Effector CD4-positive, alpha-beta T cell (primary cell): Measurements from ENCODE around the gene RAD21L1.

Experiments used
- DNase-seq: peaks from one replicate; pipeline ENCODE4 v3.0.0-alpha.2; 2020

Gene RAD21L1

GRCh38 chr20:1274485-1275311, 48.9 kb downstream of the RAD21L1 start:
- DNase-seq = no peak

DNA sequence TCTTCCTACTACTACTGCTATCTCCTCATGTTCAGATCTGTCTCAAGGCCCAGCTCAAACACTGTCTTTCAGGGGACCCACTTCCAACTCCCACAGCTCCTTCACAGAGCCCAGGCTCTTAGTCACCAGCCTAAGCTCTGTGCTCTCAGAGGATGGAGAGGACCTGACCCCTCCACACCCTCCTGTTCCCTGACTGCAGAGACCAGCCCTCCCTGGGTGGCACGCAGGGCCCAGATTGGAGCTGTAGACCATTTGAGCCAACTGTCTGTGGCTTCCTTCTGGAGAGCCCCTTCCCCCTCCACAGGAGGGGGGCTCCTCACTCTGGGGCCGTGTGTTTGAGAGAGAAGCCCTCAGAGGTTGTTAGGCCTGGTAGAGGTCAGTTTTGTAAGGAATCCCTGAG, 50.1 kb downstream of the RAD21L1 start:
- DNase-seq = no peak

- DNase-seq = no peak
Observed at GRCh38 chr20:1277529-1278322, 51.9 kb downstream of the RAD21L1 start.

- DNase-seq = no peak
Observed at GRCh38 chr20:1278993-1279392, 53.1 kb downstream of the RAD21L1 start.

DNA sequence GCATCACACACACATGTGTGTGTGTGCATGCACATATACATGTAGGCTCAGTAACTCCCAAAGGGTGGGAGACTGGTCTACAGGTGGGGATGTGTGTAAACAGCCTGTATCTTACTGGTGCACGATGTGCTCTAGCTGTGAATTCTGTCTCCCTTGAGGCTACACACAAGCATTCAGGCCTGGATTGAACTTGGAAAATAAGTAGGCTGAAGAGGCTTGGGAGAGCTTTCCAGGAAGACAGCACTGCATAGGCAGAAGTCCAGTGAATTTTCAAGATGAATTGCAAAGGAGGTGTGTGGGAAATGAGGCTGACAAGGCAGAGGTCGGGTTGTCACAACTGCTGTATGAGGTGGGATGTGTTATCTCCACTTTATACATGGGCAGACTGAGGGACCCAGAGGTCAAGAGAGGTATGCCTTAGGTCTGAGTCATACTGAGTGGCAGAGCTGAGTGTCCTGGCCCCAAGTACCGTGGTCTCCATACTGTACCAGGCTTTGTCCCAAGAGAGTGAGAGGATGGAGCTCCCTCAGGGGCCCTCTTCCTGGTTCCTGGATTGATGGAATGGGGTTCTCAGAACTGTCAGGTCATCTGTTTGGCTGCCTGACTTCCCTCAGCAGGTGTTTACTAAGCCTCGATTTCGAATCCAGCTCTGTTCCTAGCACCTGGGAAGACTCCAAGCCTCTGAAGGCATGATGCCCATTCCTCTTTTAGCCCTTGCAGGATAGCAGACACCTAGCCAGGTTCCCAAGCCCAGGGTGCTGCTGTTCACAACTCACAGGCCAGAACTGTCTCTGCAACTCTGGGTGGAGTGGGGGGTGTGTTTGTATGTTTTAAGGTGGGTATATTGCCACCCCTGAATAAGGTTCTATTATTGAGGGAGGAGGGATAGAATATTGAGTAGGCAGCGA, 54.6 kb downstream of the RAD21L1 start:
- DNase-seq = no peak

DNA sequence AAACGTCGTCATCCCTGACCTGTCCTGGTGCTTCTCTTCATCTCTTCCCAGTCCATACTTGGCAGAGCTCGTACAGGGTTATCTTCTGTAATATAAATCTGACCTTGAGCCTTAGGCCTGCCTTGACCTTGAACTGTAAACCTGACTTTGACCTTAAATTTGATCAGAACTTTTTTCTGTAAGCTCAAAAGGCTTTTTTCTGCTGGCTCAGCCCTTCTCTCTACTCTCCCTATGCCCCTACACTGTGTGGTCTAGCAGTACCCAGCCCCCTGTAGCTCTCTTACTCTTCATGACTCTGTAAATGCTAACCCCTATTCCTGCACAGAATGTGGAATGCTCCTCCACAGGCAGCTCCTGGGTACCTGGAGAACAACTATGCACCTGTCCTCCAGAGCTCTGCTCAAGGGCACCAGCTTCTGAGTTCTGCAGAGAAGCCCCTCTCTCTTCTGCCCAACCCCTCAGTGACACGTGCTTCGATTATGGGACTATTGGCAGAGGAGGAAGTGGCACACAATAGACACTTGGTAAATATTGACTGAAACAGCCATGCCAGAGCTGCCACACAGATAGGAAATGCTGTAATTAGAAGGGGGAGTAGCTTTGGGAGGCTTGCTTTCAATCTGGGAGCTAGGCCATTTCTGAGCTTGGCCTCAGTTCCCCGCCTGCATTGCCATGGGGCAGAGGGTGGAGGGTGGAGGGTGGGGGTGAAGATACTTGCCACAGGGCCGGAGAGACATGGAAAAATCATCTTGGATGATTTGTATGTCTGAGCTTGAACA, 55.6 kb downstream of the RAD21L1 start:
- no peak for DNase-seq

- DNase-seq = no peak
Observed at GRCh38 chr20:1282966-1283365, 57.1 kb downstream of the RAD21L1 start.

GRCh38 chr20:1283522-1284510, 58.0 kb downstream of the RAD21L1 start:
- no peak for DNase-seq

DNA sequence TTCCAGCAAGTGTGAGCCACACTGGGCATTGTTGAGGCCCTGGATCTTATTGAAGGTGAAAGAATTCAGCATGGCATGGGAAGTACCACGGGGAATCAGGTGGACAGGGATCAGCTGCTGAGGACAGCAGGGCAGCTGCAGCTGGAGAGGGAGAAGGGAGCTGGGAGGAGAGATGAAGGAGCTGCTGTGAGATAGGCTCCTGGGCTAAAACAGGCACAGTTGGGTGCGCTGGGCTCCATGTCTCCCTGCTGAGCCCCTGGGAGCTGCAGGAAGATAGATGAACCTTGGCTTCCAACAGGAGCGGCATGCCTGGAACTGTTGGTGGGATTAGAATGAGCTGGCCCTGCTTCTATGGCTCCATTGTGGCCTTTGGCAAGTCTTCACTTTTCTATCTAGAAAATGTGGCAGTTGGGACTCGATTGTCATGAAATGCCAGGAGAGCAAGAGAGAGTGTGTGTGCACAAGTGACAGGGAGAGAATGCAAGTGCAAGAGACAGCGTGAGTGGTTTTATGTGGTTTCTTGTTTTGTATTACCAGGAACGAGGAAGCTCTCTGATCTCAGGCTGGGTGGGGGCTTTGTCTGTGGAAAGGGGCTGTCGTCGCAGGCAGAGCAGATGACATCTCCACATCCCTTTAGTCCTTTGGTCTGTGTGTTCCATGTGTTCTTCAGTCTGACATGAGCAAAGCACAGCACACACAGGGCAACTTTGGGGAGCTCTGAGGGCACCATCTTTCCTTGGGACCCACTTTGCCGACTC, 60.6 kb downstream of the RAD21L1 start:
- no peak for DNase-seq

- DNase-seq = no peak
Observed at GRCh38 chr20:1287306-1287705, 61.5 kb downstream of the RAD21L1 start.

GRCh38 chr20:1287787-1288569, 62.1 kb downstream of the RAD21L1 start:
- DNase-seq = no peak

DNA sequence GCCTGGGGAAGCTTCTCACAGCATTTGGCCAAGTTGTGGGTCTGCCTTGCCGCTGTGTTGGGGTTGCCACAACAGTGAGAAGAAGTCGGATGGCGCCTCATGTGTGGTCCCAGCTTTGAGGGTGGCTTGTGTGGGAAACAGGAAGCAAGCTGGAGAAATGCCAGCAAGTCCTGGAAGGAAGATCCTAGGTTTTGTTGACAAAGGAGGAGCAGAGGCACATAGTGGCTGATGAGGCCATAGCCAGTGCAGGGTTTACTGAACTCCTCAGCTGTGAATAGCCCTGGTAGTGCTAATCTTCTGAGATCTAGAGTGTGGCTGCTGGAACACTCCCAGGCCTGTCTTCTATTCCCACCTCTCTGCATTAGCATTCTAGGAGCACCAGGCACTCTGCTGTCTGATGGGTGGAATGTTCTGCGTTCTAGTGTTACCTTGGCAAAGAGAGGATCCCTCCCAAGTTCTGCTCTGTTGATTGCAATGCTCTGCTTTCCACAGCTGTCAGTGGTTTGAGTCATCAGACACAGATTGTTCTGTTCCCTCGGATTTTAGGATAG, 65.4 kb downstream of the RAD21L1 start:
- DNase-seq = no peak

GRCh38 chr20:1292620-1293019, 66.8 kb downstream of the RAD21L1 start:
- DNase-seq = no peak

GRCh38 chr20:1293641-1294379, 68.0 kb downstream of the RAD21L1 start:
- no peak for DNase-seq

DNA sequence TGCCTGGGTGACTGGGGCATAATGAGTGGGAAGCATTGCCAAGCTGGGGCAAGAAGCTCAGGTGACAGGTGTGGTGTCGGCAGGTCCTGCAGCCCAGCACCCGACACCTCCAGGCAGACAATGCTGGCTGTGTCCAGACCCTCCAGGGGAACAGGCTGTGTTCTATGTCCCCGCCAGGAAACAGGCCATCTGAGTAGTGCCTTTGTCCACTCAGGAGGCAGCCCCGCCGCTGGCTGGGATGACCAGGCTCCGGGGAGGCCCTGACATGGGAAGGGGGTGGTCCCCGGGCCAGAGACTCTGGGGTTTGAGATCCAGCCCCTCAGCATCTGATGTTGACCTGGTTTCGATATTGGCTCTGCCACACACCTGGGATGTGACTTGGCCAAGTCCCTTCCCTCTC, 68.7 kb downstream of the RAD21L1 start:
- DNase-seq = no peak

DNA sequence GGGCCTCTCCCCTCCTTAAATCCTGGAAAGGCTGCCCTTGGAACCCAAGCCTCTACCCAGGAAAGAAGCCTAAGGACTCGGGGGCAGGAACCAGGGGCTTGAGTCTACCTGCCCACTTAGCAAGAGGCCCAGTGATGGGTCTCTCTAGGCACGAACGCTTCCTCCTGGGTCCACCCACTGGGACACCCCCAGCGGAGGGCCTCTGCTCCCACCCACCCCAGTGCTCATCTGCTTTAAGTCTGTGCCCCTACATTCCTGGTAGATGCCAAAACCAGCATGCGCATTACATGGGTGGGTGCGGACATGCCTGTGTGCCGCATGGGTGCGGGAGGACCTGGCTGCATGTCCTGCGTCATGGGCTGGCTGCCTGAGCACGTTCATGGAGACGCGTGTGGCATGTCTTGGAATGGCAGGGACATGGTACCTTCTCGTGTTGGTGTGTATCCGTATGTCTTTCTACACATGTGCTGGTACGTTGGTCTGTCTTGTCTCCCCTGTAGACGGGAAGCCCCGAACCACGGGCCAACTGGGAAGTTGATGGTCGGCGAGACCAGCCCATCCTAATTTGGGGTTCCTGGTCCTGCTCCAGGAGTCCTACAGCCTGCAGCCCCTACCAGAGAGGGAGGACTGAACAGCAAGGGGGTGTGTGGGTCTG, 69.6 kb downstream of the RAD21L1 start:
- no peak for DNase-seq

- DNase-seq = no peak
Observed at GRCh38 chr20:1296117-1296610, 70.3 kb downstream of the RAD21L1 start.

GRCh38 chr20:1296922-1297321, 71.1 kb downstream of the RAD21L1 start:
- no peak for DNase-seq
